ENCODE results near the gene FGFR4. TPM values are rescaled to one million over a fixed set of nuclear protein-coding genes. Genes with fewer than 3 reads are reported as not detected.

FGFR4 gene
- total RNA-seq, 1 donor from 2014 or later: 4.8 TPM

- DNase-seq (ENCODE audit: extremely low read depth, low read depth, low spot score): no peak
Measured at GRCh38 chr5:177099422-177100093, 12.8 kb downstream of the FGFR4 start.

GRCh38 chr5:177100714-177101121 lies 14.0 kb downstream of the FGFR4 start:
- no peak for DNase-seq (ENCODE audit: extremely low read depth, low read depth, low spot score)

- DNase-seq (ENCODE audit: extremely low read depth, low read depth, low spot score): no peak
Measured at GRCh38 chr5:177103523-177104253, 17.0 kb downstream of the FGFR4 start.

GRCh38 chr5:177105691-177106476 lies 19.2 kb downstream of the FGFR4 start:
- DNase-seq (ENCODE audit: extremely low read depth, low read depth, low spot score): no peak

GRCh38 chr5:177107159-177107558 lies 20.4 kb downstream of the FGFR4 start:
- DNase-seq (ENCODE audit: extremely low read depth, low read depth, low spot score): no peak

- DNase-seq (ENCODE audit: extremely low read depth, low read depth, low spot score): no peak
Measured at GRCh38 chr5:177109810-177110209, 23.1 kb downstream of the FGFR4 start.

GRCh38 chr5:177111720-177112394 lies 25.1 kb downstream of the FGFR4 start:
- DNase-seq (ENCODE audit: extremely low read depth, low read depth, low spot score): no peak

- DNase-seq (ENCODE audit: extremely low read depth, low read depth, low spot score): no peak
Measured at GRCh38 chr5:177112589-177113220, 26.0 kb downstream of the FGFR4 start.

GRCh38 chr5:177113566-177114424 lies 27.1 kb downstream of the FGFR4 start:
- DNase-seq (ENCODE audit: extremely low read depth, low read depth, low spot score): no peak

- DNase-seq (ENCODE audit: extremely low read depth, low read depth, low spot score): no peak
Measured at GRCh38 chr5:177116631-177117373, 30.1 kb downstream of the FGFR4 start.

GRCh38 chr5:177117441-177118045 lies 30.8 kb downstream of the FGFR4 start:
- no peak for DNase-seq (ENCODE audit: extremely low read depth, low read depth, low spot score)

- DNase-seq (ENCODE audit: extremely low read depth, low read depth, low spot score): no peak
Measured at GRCh38 chr5:177122566-177122965, 35.9 kb downstream of the FGFR4 start.

- no peak for DNase-seq (ENCODE audit: extremely low read depth, low read depth, low spot score)
Measured at GRCh38 chr5:177123789-177124485, 37.2 kb downstream of the FGFR4 start.

- DNase-seq (ENCODE audit: extremely low read depth, low read depth, low spot score): no peak
Measured at GRCh38 chr5:177124486-177124991, 37.8 kb downstream of the FGFR4 start.

- no peak for DNase-seq (ENCODE audit: extremely low read depth, low read depth, low spot score)
Measured at GRCh38 chr5:177126771-177127170, 40.1 kb downstream of the FGFR4 start.

GRCh38 chr5:177128551-177128981 lies 41.9 kb downstream of the FGFR4 start:
- DNase-seq (ENCODE audit: extremely low read depth, low read depth, low spot score): no peak

- DNase-seq (ENCODE audit: extremely low read depth, low read depth, low spot score): no peak
Measured at GRCh38 chr5:177130211-177131018, 43.7 kb downstream of the FGFR4 start.
